ENCODE measurements around the gene PCNT. TPM values are rescaled to one million over a fixed set of nuclear protein-coding genes. Genes with fewer than 3 reads are reported as not detected.

The PCNT gene
- total and polyA plus RNA-seq, 10 of the 15 experiments (the other 5 are each of a cell fraction or from before 2014, with no cell fraction given), result 2.9 to 39.6 (median 20.5) TPM

DNA sequence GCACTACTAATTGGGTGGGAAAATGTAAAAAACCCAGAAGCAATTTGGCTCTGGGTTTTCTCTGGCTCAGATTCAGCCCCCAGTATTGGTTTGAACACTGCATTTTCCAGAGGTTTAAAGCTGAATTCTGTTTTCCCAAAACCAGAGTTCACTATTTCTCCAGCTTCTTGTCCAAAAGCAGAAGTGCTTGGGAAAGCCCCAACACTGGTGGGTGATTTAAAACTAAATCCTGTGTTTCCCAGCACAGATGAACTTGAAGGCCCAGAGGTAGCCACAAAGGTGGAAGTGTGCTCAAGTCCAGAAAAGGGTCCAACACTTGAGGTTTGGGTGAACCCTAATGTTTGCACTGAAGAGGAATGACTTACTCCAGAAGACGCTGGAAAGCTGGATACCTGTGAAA, 39.2 kb upstream of the PCNT start:
- FAIRE-seq (peak; percentile 86), DNase-seq (ENCODE audit: low read depth, low spot score) (no peak), ATAC-seq (no peak)
- intact Hi-C loops (cut with micrococcal nuclease; ENCODE audit: unreplicated experiment) (loop anchor here (2.0 to 10.0 kb wide), 3 partner anchors 30 to 140 kb away; partner anchors contain the start of gene LSS), in situ Hi-C loops (cut with MboI) (no loop called here)
- SMC1A ChIA-PET (ENCODE audit: uncharacterized antibody, unreplicated experiment), result interaction anchor here (0.9 to 2.7 kb wide), 10 partner anchors 31 to 216 kb away, joined by 3 to 15 read pairs (median 4); a partner anchor contains a TSS
- Histone ChIP-seq H3K4me3 (peak overlapping the region; percentile 97), H3K27ac (ENCODE audit: control insufficient read depth, insufficient read depth) (no peak overlapping the region), H3K27me3 (replicated peaks in 1 of 2; ENCODE audit: control insufficient read depth in 2 of 2, insufficient read depth in 2 of 2, low read length in 1 of 2) (no peaks in the 10 kb centered on the region), H3K9ac (ENCODE audit: control insufficient read depth, insufficient read depth, low read length) (peak overlapping the region; percentile 76; the same call in 1 of the 2 replicates), H3K4me2 (ENCODE audit: control insufficient read depth, insufficient read depth) (peak overlapping the region; percentile 72), H2AFZ (ENCODE audit: control insufficient read depth, low read depth, low read length) (no peak overlapping the region), H4K20me1 (ENCODE audit: control insufficient read depth, insufficient read depth) (no peaks in the 10 kb centered on the region), H3K9me3 (replicated peaks; ENCODE audit: control insufficient read depth, insufficient read depth, low read length) (no peaks in the 10 kb centered on the region; the same call in 2 of the 3 replicates), H3K79me2 (ENCODE audit: control insufficient read depth, insufficient read depth, low read length) (peaks cover 58% of the 10 kb centered on the region), H3K4me1 (ENCODE audit: control insufficient read depth, insufficient read depth, low read length) (peaks cover 13% of the 10 kb centered on the region), H3K36me3 (ENCODE audit: control insufficient read depth in 2 of 2, insufficient read depth in 2 of 2, low read length in 1 of 2) (peaks cover 4 to 10% of the 10 kb centered on the region in 2 experiments)
- RAD21 ChIA-PET (ENCODE audit: unreplicated experiment), result interaction anchor here (0.8 to 2.6 kb wide), 5 partner anchors 31 to 141 kb away, joined by 3 to 10 read pairs (median 7); a partner anchor contains a TSS
- no TSS peak for BruUV-seq (replicated peaks)
- POLR2A ChIA-PET, result interaction anchor here (0.7 to 2.2 kb wide), 4 partner anchors 38 to 84 kb away, joined by 3 to 7 read pairs (median 3); no protein-coding TSS in a partner anchor
- TF ChIP-seq SMAD5 (IDR thresholded peaks at IDR 0.05; ENCODE audit: low read depth) (no peak), SPI1 (IDR thresholded peaks at IDR 0.05; ENCODE audit: borderline replicate concordance, insufficient read depth, low read depth, low read length) (peak; percentile 66; the same call in 1 of the 2 replicates)
- WGBS (ENCODE audit: insufficient coverage, insufficient replicate concordance, low lambda C conversion rate, missing lambda C conversion rate), result 75% methylated on average over 1 of the region's 1 CpG
- CTCF ChIA-PET, result interaction anchor here (0.8 to 3.3 kb wide), 9 partner anchors 9 to 216 kb away, joined by 3 to 29 read pairs (median 4); no protein-coding TSS in a partner anchor

DNA sequence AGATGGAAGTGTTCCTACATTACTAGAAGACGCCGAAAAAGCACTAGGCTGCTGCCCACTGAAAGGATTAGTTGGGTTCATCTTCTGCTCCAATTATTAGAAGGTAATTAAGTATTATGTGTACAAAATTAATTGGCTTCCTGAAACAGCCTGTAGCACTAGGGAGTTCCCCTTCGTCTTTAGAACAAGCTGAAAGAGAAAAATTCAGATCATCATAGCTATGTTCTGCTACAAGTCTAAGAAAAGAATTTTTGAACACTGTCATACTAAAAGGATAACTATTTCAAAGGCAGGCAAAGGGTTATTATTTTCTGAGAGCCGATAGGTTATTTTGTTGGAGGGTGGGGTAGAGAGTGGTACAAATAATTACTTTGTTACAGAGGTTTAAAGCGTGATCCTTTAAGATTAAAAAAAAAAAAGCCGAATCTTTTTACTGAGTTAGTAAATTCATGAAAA, 38.7 kb upstream of the PCNT start, which contains the start of gene MCM3AP:
TSS of gene MCM3AP (minus strand) at position 406 of the 456 bp plus-strand sequence. CDS start at position 81, 325 bp downstream.
- ATAC-seq, result no peak
- Histone ChIP-seq H3K9me3 (replicated peaks; ENCODE audit: control insufficient read depth, insufficient read depth, low read length) (no peaks in the 10 kb centered on the region; the same call in 2 of the 3 replicates), H3K27me3 (replicated peaks in 1 of 2; ENCODE audit: control insufficient read depth in 2 of 2, insufficient read depth in 2 of 2, low read length in 1 of 2) (no peaks in the 10 kb centered on the region), H3K36me3 (ENCODE audit: control insufficient read depth in 2 of 2, insufficient read depth in 2 of 2, low read length in 1 of 2) (peaks cover 1 to 10% of the 10 kb centered on the region in 2 experiments; a peak in 3 of 4 replicates), H4K20me1 (ENCODE audit: control insufficient read depth, insufficient read depth) (no peaks in the 10 kb centered on the region), H3K27ac (ENCODE audit: control insufficient read depth, insufficient read depth) (peak within 1 kb of the TSS; percentile 80), H3K4me1 (ENCODE audit: control insufficient read depth, insufficient read depth, low read length) (peaks cover 13% of the 10 kb centered on the region), H3K4me2 (ENCODE audit: control insufficient read depth, insufficient read depth) (peak within 1 kb of the TSS; percentile 72), H3K4me3 (peak within 1 kb of the TSS; percentile 97), H3K79me2 (ENCODE audit: control insufficient read depth, insufficient read depth, low read length) (peaks cover 59% of the 10 kb centered on the region), H2AFZ (ENCODE audit: control insufficient read depth, low read depth, low read length) (peak within 1 kb of the TSS; percentile 85), H3K9ac (ENCODE audit: control insufficient read depth, insufficient read depth, low read length) (peak within 1 kb of the TSS; percentile 76)
- RAD21 ChIA-PET (ENCODE audit: unreplicated experiment), result interaction anchor here (0.8 to 2.6 kb wide), 7 partner anchors 31 to 142 kb away, joined by 3 to 10 read pairs (median 7); a partner anchor contains a TSS
- SMC1A ChIA-PET (ENCODE audit: uncharacterized antibody, unreplicated experiment), result interaction anchor here (0.9 to 2.7 kb wide), 8 partner anchors 38 to 215 kb away, joined by 3 to 15 read pairs (median 4); a partner anchor contains a TSS
- CTCF ChIA-PET, result interaction anchor here (0.8 to 3.3 kb wide), 9 partner anchors 9 to 216 kb away, joined by 3 to 29 read pairs (median 4); no protein-coding TSS in a partner anchor
- TF ChIP-seq BHLHE40 (IDR thresholded peaks at IDR 0.05; ENCODE audit: borderline replicate concordance in 1 of 2, low read depth in 2 of 2, low read length in 1 of 2) (no peak), PAX8 (IDR thresholded peaks at IDR 0.05) (0 out of 2 replicates have a peak, but pooled peaks have one; percentile 23)
- intact Hi-C loops (cut with micrococcal nuclease; ENCODE audit: unreplicated experiment), result loop anchor here (2.0 to 10.0 kb wide), 3 partner anchors 30 to 140 kb away; partner anchors contain the start of gene LSS
- in situ Hi-C loops (cut with MboI), result no loop called here
- no peak for DNase-seq (ENCODE audit: low read depth, low spot score)
- FAIRE-seq, result no peak
- 32% methylated on average over 6 of the region's 6 CpGs for WGBS (ENCODE audit: insufficient coverage, insufficient replicate concordance, low lambda C conversion rate, missing lambda C conversion rate)
- POLR2A ChIA-PET, result interaction anchor here (0.8 to 2.2 kb wide), 3 partner anchors 37 to 84 kb away, joined by 3 to 7 read pairs (median 3); no protein-coding TSS in a partner anchor
- no TSS peak for BruUV-seq (replicated peaks)
